Keratinocyte (primary cell): ENCODE data around the gene PCYOX1L. TPM values are rescaled to one million over a fixed set of nuclear protein-coding genes. Genes with fewer than 3 reads are reported as not detected.

Experiments used
- DNase-seq: peaks from one replicate; pipeline ENCODE4 v3.0.0-alpha.2; 2011; ENCODE audit warnings: low read depth, missing footprints, low spot score
- FAIRE-seq: peaks from 2 replicates; lab custom pipeline; 2011; peaks lifted over from hg19 to GRCh38; lab: Jason Lieb, UNC
- H2AFZ ChIP-seq: 2 replicates; pipeline ENCODE4 v1.6.0; 2012; ENCODE audit warnings: low read length, control low read depth, inconsistent platforms; ENCODE audit not compliant: control insufficient read depth
- H3K27ac ChIP-seq: 2 replicates; pipeline ENCODE4 v1.5.1; 2011; ENCODE audit warnings: low read length; ENCODE audit not compliant: control insufficient read depth, insufficient read depth
- H3K27me3 ChIP-seq: 3 replicates; pipeline ENCODE4 v1.6.0; 2011; ENCODE audit warnings: low read length; ENCODE audit not compliant: control insufficient read depth, insufficient read depth; ENCODE audit errors: extremely low read depth
- H3K36me3 ChIP-seq, 2 experiments: 2 replicates in 1 of 2; 3 replicates in 1 of 2; pipeline ENCODE4 v1.5.1; 2011; ENCODE audit warnings: low read length in 2 of 2, mild to moderate bottlenecking in 1 of 2; ENCODE audit not compliant: control insufficient read depth in 2 of 2, insufficient read depth in 2 of 2; ENCODE audit errors: extremely low read depth in 1 of 2
- H3K4me1 ChIP-seq: 3 replicates; pipeline ENCODE4 v1.5.1; 2011; ENCODE audit warnings: low read length; ENCODE audit not compliant: control insufficient read depth, insufficient read depth; ENCODE audit errors: extremely low read depth
- H3K4me2 ChIP-seq: 3 replicates; pipeline ENCODE4 v1.6.0; 2011; ENCODE audit warnings: low read depth, low read length; ENCODE audit not compliant: control insufficient read depth, insufficient read depth; ENCODE audit errors: extremely low read depth
- H3K4me3 ChIP-seq, 3 experiments: fragments of 200-600 bp in 1 of 3; sonication (generic) in 1 of 3; 2 replicates in 2 of 3; 3 replicates in 1 of 3; pipeline ENCODE4 v1.5.1; 2011 to 2016; ENCODE audit warnings: low read length in 3 of 3, mild to moderate bottlenecking in 3 of 3, control low read depth in 2 of 3, inconsistent platforms in 1 of 3, low read depth in 1 of 3, mixed read lengths in 1 of 3, mixed run types in 1 of 3, moderate library complexity in 1 of 3; ENCODE audit not compliant: control insufficient read depth in 2 of 3, insufficient read depth in 2 of 3; ENCODE audit errors: extremely low read depth in 1 of 3
- H3K79me2 ChIP-seq: 2 replicates; pipeline ENCODE4 v1.6.0; 2012; ENCODE audit warnings: low read length; ENCODE audit not compliant: control insufficient read depth, insufficient read depth
- H3K9ac ChIP-seq: 3 replicates; pipeline ENCODE4 v1.6.0; 2011; ENCODE audit warnings: low read length; ENCODE audit not compliant: control insufficient read depth, insufficient read depth; ENCODE audit errors: extremely low read depth
- H3K9me1 ChIP-seq: 3 replicates; pipeline ENCODE4 v1.6.0; 2011; ENCODE audit warnings: low read length; ENCODE audit not compliant: control insufficient read depth, insufficient read depth; ENCODE audit errors: extremely low read depth
- H3K9me3 ChIP-seq: 2 replicates; pipeline ENCODE4 v1.5.1; 2012; ENCODE audit warnings: low read depth, low read length; ENCODE audit not compliant: control insufficient read depth
- H4K20me1 ChIP-seq: 3 replicates; pipeline ENCODE4 v1.6.0; 2011; ENCODE audit warnings: low read length; ENCODE audit not compliant: control insufficient read depth, insufficient read depth; ENCODE audit errors: extremely low read depth
- CTCF ChIP-seq, 3 experiments: IDR thresholded peaks in 1 of 3; conservative IDR thresholded peaks in 1 of 3; optimal IDR thresholded peaks in 1 of 3; 2 replicates in 2 of 3; 3 replicates in 1 of 3; pipeline versions ENCODE3 to v1.5.1; 2011; ENCODE audit warnings: low read length in 3 of 3, mild to moderate bottlenecking in 3 of 3, moderate library complexity in 2 of 3, control low read depth in 1 of 3, inconsistent platforms in 1 of 3; ENCODE audit not compliant: insufficient read depth in 2 of 3; ENCODE audit errors: extremely low read depth in 1 of 3
- EZH2 ChIP-seq: IDR thresholded peaks from one replicate; pipeline ENCODE4 v1.6.1; 2012; ENCODE audit warnings: inconsistent platforms, mild to moderate bottlenecking, low read length, moderate library complexity
- dilution Hi-C: fragments of 300-500 bp; cut with MboI; formaldehyde crosslinking; loops from one replicate; pipeline ENCODE4 v1.7.0; 2020; ENCODE audit warnings: low sequenced_read_pairs; ENCODE audit not compliant: extremely low pct_ligation_motif_present
- polyA plus RNA-seq, 5 experiments: library from polyadenylated mRNA; depleted of rRNA in 3 of 5; stranded (reverse) in 3 of 5; stranded (forward) in 1 of 5; unstranded in 1 of 5; fragments of >200 nt; gene quantifications; 1 replicate in 1 of 5; 2 replicates in 3 of 5; 3 replicates in 1 of 5; pipeline versions ENCODE4 v1.2.1 to v1.2.3, GENCODE V29; 2011 to 2012; ENCODE audit warnings: missing spikeins in 2 of 5, low read depth in 1 of 5, low replicate concordance in 1 of 5

PCYOX1L gene
- polyA plus RNA-seq, 1 donor (not counting 4 experiments of a cell fraction or from before 2014, with no cell fraction given) = 9.5 TPM

DNA sequence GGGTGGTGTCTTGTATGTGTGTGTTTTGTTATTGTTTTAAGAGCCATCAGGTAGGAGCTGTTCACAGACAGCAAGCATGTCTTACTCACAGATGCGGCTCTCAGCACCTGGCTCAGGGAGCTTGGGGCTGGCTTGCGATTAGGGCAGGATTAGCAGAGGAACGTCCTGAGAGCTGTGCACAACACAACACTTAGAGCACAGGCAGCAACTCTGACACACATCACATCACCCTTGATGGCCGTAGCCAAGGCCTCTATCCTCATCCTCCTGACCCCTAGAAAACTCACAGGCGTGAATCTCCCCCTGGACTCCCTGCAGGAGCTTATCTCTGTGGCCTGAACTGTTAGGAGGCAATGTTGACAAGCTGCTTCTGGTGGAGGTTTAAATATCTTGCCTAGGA lies 28.3 kb downstream of the PCYOX1L start:
- dilution Hi-C loops = no loop called here
- Histone ChIP-seq H3K79me2 (no peaks in the 10 kb centered on the region), H3K4me3 (no peak overlapping the region)

DNA sequence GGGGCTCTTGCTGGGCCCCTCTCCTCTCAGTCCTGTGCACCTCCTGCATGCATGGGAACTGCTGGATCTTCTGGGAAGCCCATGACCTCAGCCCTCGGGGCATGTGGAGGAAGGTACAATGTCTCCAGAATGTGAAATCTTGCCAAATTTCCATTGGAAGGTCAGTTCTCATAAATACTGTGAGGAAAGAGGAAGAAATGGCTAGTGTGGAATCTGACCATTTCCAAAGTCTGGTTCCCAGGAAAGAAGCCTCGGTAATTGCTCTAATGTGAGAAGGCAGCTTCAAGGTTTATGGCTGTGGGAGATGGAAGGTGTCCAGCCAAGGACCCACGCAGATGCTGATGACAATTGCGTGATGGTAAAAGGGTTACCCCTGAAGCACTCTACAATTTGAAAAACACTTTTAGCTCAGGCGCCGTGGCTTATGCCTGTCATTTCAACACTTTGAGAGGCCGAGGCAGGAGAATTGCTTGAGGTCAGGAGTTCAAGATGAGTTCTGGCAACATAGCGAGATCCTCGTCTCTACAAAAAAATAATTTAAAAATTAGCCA lies 29.3 kb downstream of the PCYOX1L start:
- Histone ChIP-seq H3K9me3 (no peaks in the 10 kb centered on the region), H3K36me3 (no peaks in the 10 kb centered on the region), H3K9ac (no peak overlapping the region), H3K9me1 (no peaks in the 10 kb centered on the region), H3K4me3 (no peak overlapping the region), H3K79me2 (no peaks in the 10 kb centered on the region), H3K27me3 (no peaks in the 10 kb centered on the region), H3K27ac (no peak overlapping the region), H2AFZ (no peak overlapping the region), H4K20me1 (no peaks in the 10 kb centered on the region), H3K4me1 (no peaks in the 10 kb centered on the region), H3K4me2 (no peak overlapping the region)
- DNase-seq (no peak), FAIRE-seq (no peak)
- TF ChIP-seq EZH2 = no peak
- no peak for TF ChIP-seq CTCF (optimal IDR thresholded peaks at IDR 0.05 in 1 of 3, IDR thresholded peaks at IDR 0.05 in 1 of 3, conservative IDR thresholded peaks at IDR 0.05 in 1 of 3; ENCODE audit: extremely low read depth in 1 of 3, insufficient read depth in 2 of 3, low read length in 3 of 3)
- dilution Hi-C loops = no loop called here

More for the DNA sequence above, 28.3 kb downstream of the PCYOX1L start:
- Histone ChIP-seq H3K36me3 (no peaks in the 10 kb centered on the region), H3K4me2 (no peak overlapping the region), H2AFZ (no peak overlapping the region), H4K20me1 (no peaks in the 10 kb centered on the region), H3K27me3 (no peaks in the 10 kb centered on the region), H3K4me1 (no peaks in the 10 kb centered on the region), H3K27ac (no peak overlapping the region), H3K9me3 (no peaks in the 10 kb centered on the region), H3K9me1 (no peaks in the 10 kb centered on the region), H3K9ac (no peak overlapping the region)
- DNase-seq (no peak), FAIRE-seq (no peak)
- TF ChIP-seq EZH2 (no peak), CTCF (optimal IDR thresholded peaks at IDR 0.05 in 1 of 3, IDR thresholded peaks at IDR 0.05 in 1 of 3, conservative IDR thresholded peaks at IDR 0.05 in 1 of 3; ENCODE audit: extremely low read depth in 1 of 3, insufficient read depth in 2 of 3, low read length in 3 of 3) (no peak)
